ENCODE data around the gene PLEKHG3.

DNA sequence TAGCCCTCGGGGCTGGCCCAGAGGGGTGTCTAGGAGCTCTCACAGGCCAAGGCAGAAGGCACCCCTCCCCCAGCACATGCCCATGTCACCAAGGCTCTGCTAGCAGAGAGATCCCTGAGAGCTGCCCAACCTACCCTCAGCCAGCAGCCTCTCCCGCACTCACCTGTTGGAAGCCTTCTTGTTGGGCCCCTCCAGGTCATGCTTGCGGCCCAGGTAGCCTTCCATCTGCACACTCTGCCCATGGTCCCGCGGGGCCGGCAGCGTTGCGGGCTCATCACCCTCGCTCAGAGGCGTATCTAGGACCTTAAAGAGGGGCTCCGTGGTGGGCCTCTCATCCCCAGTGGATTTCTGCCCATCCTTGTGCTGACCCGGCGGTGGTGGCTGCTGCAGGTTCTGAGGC, 49.1 kb downstream of the PLEKHG3 start:
- TF ChIP-seq CTCF (conservative IDR thresholded peaks at IDR 0.05) (no peak), ZFX (IDR thresholded peaks at IDR 0.05) (no peak)

Data from C4-2B (cell line).